PFSK-1 (cell line): ENCODE data around the gene DDX23.

Experiments
- FOXP2 ChIP-seq: optimal IDR thresholded peaks from 2 replicates; pipeline ENCODE3; 2011; ENCODE audit warnings: borderline replicate concordance, control low read depth, inconsistent platforms; ENCODE audit not compliant: insufficient read depth; ENCODE audit errors: extremely low read length, extremely low read depth
- POLR2AphosphoS5 ChIP-seq: IDR thresholded peaks from 2 replicates; pipeline ENCODE4 v1.6.1; 2012; ENCODE audit warnings: low read depth, mild to moderate bottlenecking, control low read depth, low read length, moderate library complexity
- SIN3A ChIP-seq: IDR thresholded peaks from 2 replicates; pipeline ENCODE4 v1.6.1; 2012; ENCODE audit warnings: mild to moderate bottlenecking, low read length, moderate library complexity, borderline replicate concordance; ENCODE audit not compliant: insufficient read depth
- TAF1 ChIP-seq: IDR thresholded peaks from 2 replicates; pipeline ENCODE4 v1.6.1; 2012; ENCODE audit warnings: low read length, control low read depth, borderline replicate concordance; ENCODE audit not compliant: insufficient read depth
- TF ChIP-seq, protein P1 (sequence below), 2 experiments: IDR thresholded peaks; 2 replicates each; pipeline versions ENCODE4 v1.6.1 to v1.8.0; 2011 to 2012; ENCODE audit warnings: low read depth in 2 of 2, low read length in 2 of 2, control low read depth in 1 of 2, inconsistent platforms in 1 of 2, mild to moderate bottlenecking in 1 of 2, moderate library complexity in 1 of 2; ENCODE audit not compliant: insufficient read depth in 1 of 2

DNA sequence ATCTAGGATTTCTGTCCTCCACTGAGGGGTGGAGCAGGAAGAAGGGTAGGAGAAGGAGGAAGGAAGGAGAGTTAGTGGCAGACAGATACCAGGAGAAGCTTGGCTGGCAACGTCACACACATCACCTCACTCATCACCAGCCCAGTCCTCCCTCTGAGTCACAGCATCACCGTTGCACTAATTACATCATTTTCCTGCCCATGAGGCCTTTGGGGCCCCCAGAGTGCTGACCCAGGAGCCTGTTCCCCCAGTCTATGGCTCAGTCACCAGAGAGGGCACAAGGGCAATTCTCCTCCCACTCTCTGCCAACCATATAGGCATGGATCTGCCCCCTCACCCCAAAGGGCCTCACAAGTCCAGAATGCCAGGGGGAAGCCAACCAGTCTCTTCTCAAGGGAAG, 9.1 kb upstream of the DDX23 start:
- TF ChIP-seq POLR2AphosphoS5 (no peak), TAF1 (no peak), SIN3A (no peak), FOXP2 (no peak)
- TF ChIP-seq, protein P1, sequence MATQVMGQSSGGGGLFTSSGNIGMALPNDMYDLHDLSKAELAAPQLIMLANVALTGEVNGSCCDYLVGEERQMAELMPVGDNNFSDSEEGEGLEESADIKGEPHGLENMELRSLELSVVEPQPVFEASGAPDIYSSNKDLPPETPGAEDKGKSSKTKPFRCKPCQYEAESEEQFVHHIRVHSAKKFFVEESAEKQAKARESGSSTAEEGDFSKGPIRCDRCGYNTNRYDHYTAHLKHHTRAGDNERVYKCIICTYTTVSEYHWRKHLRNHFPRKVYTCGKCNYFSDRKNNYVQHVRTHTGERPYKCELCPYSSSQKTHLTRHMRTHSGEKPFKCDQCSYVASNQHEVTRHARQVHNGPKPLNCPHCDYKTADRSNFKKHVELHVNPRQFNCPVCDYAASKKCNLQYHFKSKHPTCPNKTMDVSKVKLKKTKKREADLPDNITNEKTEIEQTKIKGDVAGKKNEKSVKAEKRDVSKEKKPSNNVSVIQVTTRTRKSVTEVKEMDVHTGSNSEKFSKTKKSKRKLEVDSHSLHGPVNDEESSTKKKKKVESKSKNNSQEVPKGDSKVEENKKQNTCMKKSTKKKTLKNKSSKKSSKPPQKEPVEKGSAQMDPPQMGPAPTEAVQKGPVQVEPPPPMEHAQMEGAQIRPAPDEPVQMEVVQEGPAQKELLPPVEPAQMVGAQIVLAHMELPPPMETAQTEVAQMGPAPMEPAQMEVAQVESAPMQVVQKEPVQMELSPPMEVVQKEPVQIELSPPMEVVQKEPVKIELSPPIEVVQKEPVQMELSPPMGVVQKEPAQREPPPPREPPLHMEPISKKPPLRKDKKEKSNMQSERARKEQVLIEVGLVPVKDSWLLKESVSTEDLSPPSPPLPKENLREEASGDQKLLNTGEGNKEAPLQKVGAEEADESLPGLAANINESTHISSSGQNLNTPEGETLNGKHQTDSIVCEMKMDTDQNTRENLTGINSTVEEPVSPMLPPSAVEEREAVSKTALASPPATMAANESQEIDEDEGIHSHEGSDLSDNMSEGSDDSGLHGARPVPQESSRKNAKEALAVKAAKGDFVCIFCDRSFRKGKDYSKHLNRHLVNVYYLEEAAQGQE (IDR thresholded peaks at IDR 0.05; ENCODE audit: insufficient read depth in 1 of 2, low read depth in 2 of 2, low read length in 2 of 2): no peak
